GM20000 (cell line): ENCODE data around the gene C16orf89.
"Not testable (repeated sequence)": the region's sequence is repeated elsewhere in the genome, so short reads cannot be mapped to it uniquely, and the experiment has no call there.

ENCODE experiments used
- DNase-seq: peaks from one replicate; pipeline ENCODE4 v3.0.0; 2012; ENCODE audit warnings: low spot score
- TF ChIP-seq, protein P1 (sequence below): IDR thresholded peaks from 2 replicates; pipeline ENCODE4 v1.5.1; 2012; ENCODE audit warnings: mild to moderate bottlenecking, control low read depth; ENCODE audit errors: extremely low read depth, missing control alignments

C16orf89 gene

DNA sequence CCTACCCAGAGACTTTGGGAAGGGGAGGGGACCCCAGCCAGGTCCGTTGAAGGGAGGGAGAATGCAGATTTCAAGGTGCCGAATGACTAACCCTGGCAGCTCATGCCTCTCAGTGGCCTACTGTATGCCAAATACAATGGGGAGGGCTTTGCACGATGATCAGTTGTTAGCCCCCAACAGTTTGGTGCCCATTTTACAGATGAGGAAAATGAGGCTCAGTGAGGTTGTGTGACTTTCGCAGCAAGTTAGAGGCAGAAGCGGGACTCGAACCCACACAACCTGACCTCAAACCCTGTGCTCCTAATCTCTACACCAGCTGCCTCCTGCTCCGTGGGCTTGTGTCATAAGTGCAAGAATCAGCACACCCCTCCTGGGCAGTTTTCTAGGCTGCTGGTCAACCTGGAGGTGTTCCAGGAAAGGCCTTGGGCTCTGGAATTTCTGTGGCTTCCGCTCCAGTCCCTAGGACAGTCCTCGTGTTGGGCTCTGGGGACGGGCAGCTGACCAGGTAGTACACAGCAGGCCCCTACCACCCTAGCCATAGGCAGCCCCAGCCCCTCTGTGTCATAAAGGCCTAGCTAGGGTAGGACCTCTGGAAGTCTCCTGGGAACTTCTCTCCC, 20.1 kb downstream of the C16orf89 start:
- TF ChIP-seq, protein P1, sequence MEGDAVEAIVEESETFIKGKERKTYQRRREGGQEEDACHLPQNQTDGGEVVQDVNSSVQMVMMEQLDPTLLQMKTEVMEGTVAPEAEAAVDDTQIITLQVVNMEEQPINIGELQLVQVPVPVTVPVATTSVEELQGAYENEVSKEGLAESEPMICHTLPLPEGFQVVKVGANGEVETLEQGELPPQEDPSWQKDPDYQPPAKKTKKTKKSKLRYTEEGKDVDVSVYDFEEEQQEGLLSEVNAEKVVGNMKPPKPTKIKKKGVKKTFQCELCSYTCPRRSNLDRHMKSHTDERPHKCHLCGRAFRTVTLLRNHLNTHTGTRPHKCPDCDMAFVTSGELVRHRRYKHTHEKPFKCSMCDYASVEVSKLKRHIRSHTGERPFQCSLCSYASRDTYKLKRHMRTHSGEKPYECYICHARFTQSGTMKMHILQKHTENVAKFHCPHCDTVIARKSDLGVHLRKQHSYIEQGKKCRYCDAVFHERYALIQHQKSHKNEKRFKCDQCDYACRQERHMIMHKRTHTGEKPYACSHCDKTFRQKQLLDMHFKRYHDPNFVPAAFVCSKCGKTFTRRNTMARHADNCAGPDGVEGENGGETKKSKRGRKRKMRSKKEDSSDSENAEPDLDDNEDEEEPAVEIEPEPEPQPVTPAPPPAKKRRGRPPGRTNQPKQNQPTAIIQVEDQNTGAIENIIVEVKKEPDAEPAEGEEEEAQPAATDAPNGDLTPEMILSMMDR: no peak
- no peak for DNase-seq

DNA sequence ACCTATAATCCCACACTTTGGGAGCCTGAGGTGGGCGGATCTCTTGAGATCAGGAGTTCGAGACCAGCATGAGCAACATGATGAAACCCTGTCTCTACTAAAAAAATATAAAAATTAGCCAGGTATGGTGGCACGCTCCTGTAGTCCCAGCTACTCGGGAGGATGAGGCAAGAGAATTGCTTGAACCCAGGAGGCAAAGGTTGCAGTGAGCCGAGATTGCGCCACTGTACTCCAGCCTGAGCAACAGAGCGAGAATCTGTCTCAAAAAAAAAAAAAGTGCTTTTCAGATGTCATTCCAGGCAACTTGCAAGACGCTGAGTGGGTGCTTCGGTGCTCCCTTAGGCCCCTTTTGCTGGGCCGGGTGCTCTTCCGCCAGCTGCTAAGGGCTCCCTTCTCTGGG, 21.2 kb downstream of the C16orf89 start:
- DNase-seq: not testable (repeated sequence)

DNA sequence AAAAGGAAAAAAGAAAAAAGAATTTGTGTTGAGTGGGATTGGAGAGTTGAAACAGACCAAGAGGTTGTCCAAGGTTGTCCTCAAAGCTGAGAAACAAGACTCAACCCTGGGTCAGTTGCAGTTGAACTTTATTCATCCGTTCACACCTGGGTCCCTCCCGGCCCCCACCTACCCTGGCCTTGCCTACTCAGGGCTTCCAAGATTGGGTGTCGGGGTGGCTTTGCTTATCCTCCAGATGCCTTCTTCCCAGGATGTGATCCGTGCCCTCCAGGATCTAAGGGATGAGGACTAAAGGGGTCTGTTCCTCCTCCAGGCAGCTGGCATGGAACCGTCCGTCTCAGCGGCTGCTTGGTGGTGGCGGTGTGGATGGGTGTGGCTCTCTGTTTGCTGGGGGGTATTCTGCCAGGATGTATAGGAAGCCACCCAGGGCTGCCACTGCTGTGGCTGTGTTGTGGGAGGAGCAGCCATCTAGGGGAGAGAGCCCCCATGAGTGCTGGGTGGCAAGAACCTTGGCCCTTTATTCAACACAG, 21.7 kb downstream of the C16orf89 start:
- DNase-seq: no peak
- TF ChIP-seq, protein P1: no peak

DNA sequence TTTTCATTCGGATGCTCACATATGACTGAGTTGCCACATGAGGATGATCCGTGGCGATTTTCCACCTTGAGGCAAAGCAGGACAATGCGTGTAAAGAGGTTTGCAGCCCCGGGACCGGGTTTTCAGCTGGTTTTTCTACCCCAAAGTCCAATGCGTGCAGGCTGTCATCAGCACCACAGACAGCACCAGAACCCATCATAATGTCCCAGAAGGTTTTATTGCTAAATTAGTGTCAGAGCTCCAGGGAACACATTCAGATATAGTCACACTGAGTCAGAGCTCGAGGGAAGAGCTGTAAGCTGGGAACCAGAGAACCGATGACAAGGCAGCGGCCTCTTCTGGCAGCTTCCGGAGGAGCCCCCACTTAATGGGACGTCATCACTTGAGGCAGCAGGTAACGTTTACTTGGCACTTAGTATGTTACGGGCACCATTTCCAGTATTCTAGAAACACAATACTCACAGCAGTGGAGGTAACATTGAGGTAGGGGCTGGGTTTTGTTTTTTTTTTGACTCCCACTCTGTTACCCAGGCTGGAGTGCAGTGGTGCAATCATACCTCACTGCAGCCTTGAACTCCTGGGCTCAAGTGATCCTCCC, 23.1 kb downstream of the C16orf89 start:
- TF ChIP-seq, protein P1: no peak
- DNase-seq: no peak

DNA sequence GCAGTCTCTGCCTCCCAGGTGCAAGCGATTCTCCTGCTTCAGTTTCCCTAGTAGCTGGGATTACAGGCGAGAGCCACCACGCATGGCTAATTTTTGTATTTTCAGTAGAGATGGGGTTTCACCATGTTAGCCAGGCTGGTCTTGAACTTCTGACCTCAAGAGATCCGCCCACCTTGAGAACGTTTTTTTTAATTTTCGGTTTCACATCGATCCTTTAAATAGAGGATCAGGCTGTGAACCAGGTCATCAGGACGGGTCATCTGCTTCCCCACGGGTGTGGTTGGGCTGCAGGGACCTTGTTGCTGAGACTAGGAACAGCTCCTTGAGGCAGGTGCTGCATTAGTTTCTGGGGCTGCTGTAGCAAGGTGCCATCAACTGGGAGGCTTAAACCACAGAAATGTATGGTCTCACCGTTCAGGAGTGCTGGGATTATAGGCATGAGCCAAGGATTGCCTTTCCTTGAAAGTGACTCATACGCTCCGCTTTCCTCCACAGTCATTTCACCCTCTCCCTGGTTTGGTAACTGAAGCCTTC, 24.1 kb downstream of the C16orf89 start:
- TF ChIP-seq, protein P1: no peak

DNA sequence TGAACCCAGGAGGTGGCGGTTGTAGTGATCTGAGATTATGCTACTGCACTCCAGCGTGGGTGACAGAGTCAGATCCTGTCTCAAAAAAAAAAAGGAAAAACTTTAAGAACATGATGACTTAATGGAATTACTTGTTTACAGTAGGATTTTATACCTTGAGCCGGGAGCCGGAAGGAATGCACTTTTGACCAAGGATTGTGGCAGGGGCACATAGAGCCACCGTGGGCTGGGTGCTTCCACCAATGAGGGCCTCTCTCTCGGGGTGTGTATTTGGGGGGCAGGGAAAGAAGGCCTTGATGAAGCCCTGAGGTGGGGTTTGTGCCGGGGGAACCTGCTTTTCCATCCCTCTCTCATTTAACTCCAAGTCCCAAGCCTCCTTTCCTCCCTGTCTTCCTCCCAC, 25.3 kb downstream of the C16orf89 start:
- DNase-seq: no peak
- TF ChIP-seq, protein P1: no peak

More for the DNA sequence above, 24.1 kb downstream of the C16orf89 start:
- DNase-seq: peak; percentile 67

DNA sequence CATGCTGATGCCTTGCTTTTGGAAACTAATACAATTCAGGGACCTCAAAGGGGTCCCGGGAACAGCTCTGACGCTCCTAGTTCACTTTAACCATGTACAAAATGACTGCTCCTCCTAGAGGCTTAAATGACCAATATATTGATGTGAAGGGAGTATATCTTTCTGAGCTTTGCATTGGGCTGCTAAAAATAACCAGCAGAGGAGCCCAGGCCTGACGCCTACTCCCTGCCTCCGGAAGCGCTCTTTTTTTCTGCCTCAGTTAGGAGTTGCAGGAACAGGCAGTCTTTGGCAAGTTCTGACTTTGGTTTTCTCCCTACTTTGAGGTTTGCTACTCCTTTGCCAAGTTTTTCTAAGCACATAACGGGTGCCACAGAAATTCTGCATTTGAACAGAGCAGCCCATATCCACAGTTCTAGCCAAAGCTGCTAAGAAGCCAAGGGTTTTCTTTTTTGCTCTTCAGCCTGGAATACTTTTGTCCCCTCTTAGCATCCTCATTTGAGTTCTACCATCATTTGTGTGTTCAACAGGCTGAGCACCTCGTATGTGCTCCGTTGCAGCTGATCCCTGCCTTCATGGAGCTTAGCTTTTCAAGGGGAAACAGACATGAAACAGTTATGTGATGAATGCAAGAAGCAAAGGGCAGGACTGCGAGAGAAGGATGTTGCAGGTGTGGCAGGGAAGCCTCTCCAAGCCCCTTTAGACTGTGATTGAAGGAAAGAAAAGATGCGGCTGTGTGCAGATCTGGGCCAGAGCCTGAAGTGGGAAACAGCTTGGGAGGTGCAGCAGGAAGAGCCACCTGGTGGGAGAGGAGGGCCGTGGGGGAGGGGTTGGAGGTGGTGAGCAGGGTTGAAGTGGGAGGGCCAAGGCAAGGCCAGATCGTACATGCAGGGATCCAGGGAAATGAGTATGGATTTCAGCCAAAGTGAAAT, 29.3 kb downstream of the C16orf89 start:
- DNase-seq: no peak
- TF ChIP-seq, protein P1: no peak
